Thoracic aorta (tissue), 2 donors: Measurements from ENCODE around the gene KNDC1. TPM values are rescaled to one million over a fixed set of nuclear protein-coding genes. Genes with fewer than 3 reads are reported as not detected.

ENCODE experiments used
- ATAC-seq: fragments of 150-250 bp; one replicate; pipeline ENCODE4 v1.8.0; 2017; ENCODE audit warnings: low read depth; ENCODE audit not compliant: insufficient number of reproducible peaks, low FRiP score
- DNase-seq: peaks from one replicate; pipeline ENCODE4 v3.0.0-alpha.2; 2020; ENCODE audit warnings: low spot score
- H3K27ac ChIP-seq, 2 donors: fragments of 200-600 bp; sonication (generic); 1 replicate in 1 of 2; 2 replicates in 1 of 2; pipeline ENCODE4 v1.5.1; 2016; ENCODE audit warnings: mild to moderate bottlenecking in 2 of 2, moderate library complexity in 2 of 2
- H3K27me3 ChIP-seq: fragments of 200-600 bp; sonication (generic); replicated peaks from 2 replicates; pipeline ENCODE4 v1.6.0; 2016; ENCODE audit warnings: mild to moderate bottlenecking; ENCODE audit not compliant: insufficient read depth
- H3K36me3 ChIP-seq: fragments of 200-600 bp; sonication (generic); one replicate; pipeline ENCODE4 v1.5.1; 2016
- H3K4me1 ChIP-seq, 2 donors: fragments of 200-600 bp; sonication (generic); 1 replicate in 1 of 2; 2 replicates in 1 of 2; pipeline versions ENCODE4 v1.5.1 to v1.6.0; 2016; ENCODE audit warnings: low read depth in 2 of 2, mild to moderate bottlenecking in 1 of 2; ENCODE audit not compliant: control insufficient read depth in 1 of 2
- H3K4me3 ChIP-seq: fragments of 200-600 bp; sonication (generic); 2 replicates; pipeline ENCODE4 v1.5.1; 2016; ENCODE audit warnings: mild to moderate bottlenecking
- H3K9me3 ChIP-seq: fragments of 200-600 bp; sonication (generic); 2 replicates; pipeline ENCODE4 v1.5.1; 2016
- total RNA-seq, 2 donors: library from RNA; depleted of rRNA; stranded (reverse); fragments of >200 nt; gene quantifications; one replicate each; pipeline versions ENCODE4 v1.1.0 to v1.2.3, GENCODE V29; 2016
- TF ChIP-seq, protein P1 (sequence below): fragments of 200-600 bp; sonication (generic); IDR thresholded peaks from one replicate; pipeline ENCODE4 v1.5.1; 2019; ENCODE audit warnings: antibody characterized with exemption

The KNDC1 gene
- total RNA-seq, 2 donors from 2014 or later = 0.14 to 0.95 TPM

DNA sequence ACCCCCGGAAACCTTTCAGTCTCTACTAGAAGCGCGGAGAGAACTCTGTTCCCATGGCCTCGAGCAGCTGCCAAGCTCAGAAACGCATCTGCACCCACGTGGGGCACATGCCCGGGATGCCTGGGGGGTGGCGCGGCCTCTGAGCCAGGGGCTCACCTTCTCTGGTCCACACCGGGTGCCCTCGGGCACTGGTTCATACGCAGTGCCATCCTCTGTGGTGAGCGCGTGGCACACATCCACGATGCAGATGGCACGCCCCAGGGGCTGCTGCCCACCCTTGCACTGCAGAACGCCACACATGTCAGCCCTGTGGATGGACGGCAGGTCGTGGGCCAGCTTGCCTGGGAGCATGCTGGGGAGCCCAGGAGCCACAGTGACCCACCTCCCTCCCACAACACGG is 110.2 kb downstream of the KNDC1 start:
- no peak overlapping the region for H3K4me3 ChIP-seq
- DNase-seq = no peak
- TF ChIP-seq, protein P1, sequence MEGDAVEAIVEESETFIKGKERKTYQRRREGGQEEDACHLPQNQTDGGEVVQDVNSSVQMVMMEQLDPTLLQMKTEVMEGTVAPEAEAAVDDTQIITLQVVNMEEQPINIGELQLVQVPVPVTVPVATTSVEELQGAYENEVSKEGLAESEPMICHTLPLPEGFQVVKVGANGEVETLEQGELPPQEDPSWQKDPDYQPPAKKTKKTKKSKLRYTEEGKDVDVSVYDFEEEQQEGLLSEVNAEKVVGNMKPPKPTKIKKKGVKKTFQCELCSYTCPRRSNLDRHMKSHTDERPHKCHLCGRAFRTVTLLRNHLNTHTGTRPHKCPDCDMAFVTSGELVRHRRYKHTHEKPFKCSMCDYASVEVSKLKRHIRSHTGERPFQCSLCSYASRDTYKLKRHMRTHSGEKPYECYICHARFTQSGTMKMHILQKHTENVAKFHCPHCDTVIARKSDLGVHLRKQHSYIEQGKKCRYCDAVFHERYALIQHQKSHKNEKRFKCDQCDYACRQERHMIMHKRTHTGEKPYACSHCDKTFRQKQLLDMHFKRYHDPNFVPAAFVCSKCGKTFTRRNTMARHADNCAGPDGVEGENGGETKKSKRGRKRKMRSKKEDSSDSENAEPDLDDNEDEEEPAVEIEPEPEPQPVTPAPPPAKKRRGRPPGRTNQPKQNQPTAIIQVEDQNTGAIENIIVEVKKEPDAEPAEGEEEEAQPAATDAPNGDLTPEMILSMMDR = no peak
- no peaks in the 10 kb centered on the region for H3K4me1 ChIP-seq
- no peak for ATAC-seq
- H3K9me3 ChIP-seq = no peaks in the 10 kb centered on the region
- H3K36me3 ChIP-seq = peaks cover 4% of the 10 kb centered on the region
- H3K27me3 ChIP-seq = no peaks in the 10 kb centered on the region
- no peak overlapping the region for H3K27ac ChIP-seq

- no peak for DNase-seq
- Histone ChIP-seq H3K27ac (no peak overlapping the region), H3K36me3 (peaks cover 4% of the 10 kb centered on the region), H3K4me3 (no peak overlapping the region), H3K9me3 (no peaks in the 10 kb centered on the region), H3K27me3 (no peaks in the 10 kb centered on the region), H3K4me1 (no peaks in the 10 kb centered on the region)
- TF ChIP-seq, protein P1 = no peak
- ATAC-seq = no peak
These were observed 110.8 kb downstream of the KNDC1 start for GRCh38 chr10:133270773-133271297.

GRCh38 chr10:133271521-133272300 is 111.7 kb downstream of the KNDC1 start:
- peaks cover 4% of the 10 kb centered on the region for H3K36me3 ChIP-seq
- H3K4me3 ChIP-seq = no peak overlapping the region
- no peak overlapping the region for H3K27ac ChIP-seq

DNA sequence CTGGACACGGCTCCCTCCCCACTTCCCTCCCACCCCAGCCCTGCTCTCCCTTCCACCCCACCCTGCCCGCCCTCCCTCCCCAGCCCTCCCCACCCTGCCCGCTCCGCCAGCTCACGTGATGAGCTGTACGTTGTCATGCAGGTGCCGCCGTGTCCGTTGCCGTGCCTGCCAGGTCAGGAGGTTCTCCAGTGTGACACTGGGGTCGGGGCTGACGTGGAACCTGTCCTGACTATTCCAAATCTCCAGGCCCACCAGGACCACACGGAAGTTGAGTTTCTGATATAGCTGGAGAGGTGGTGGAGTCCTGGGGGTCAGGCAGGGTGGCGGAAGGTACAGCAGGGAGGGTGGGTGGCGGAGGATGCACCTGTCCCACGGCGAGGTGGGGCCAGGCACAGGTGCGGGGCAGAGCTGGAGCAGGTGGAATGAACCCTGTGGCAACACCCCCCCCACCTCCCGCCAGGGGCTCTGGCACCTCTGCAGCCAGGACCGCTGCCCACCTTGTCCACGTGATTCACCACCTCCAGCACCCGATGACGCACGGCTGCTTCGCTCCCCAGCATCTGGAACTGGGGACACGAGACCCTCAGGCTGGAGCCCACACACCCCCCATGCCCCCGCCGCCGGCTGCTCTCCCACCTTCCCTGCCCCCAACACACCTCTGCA is 112.4 kb downstream of the KNDC1 start:
- ATAC-seq = no peak

More at GRCh38 chr10:133271521-133272300, 111.7 kb downstream of the KNDC1 start:
- no peaks in the 10 kb centered on the region for H3K9me3 ChIP-seq
- H3K4me1 ChIP-seq = peaks cover 0 to 5% of the 10 kb centered on the region in 2 donors
- DNase-seq (no peak), ATAC-seq (no peak)
- TF ChIP-seq, protein P1 = no peak
- H3K27me3 ChIP-seq = no peaks in the 10 kb centered on the region

More for the DNA sequence above, 112.4 kb downstream of the KNDC1 start:
- H3K27ac ChIP-seq = no peak overlapping the region
- TF ChIP-seq, protein P1 = no peak
- H3K9me3 ChIP-seq = no peaks in the 10 kb centered on the region
- no peak overlapping the region for H3K4me3 ChIP-seq
- no peak for DNase-seq
- peaks cover 7 to 11% of the 10 kb centered on the region in 2 donors for H3K4me1 ChIP-seq
- no peaks in the 10 kb centered on the region for H3K27me3 ChIP-seq
- H3K36me3 ChIP-seq = peaks cover 4% of the 10 kb centered on the region
